ENCODE measurements around the gene TARP.

Gene TARP

DNA sequence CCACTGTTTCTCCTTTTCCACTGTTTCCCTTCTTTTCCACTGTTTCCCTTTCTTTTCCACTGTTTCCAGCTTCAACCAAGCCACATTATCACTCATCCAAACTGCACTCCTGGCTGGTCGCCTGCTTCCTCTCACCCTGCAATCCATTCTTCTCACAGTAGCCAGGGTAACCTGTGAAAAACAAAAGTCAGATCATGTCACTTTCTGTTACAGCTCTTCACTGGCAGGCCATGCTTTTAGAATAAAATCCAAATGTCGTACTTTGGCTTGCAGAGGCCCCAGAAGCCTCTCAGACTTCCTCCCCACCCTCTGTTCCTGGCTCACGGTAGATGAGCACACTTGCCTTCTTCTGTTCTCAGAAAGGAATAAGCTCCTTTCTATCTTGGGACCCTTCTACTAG is 61.5 kb downstream of the TARP start:
- DNase-seq: no peak

DNA sequence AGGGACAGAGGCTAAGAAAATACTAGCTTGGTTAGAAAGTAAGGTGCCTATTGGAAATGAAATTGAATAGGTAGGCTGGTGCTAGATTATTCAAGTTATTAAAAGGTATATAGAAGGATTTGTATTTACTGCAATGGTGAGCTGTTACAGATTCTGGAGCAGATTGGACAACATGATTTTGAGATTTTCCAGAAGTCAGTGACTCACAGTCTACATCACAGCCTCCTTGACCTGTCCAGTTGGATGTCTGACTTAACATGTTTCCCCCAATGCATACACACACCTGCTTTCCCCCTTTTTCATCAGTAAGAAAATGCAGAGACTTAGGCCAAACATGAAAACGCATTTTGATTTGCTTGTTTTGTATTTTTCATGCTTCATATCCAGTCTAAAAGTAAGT is 62.0 kb downstream of the TARP start:
- DNase-seq: no peak

Measured in NCI-H69 (cell line).